Hematopoietic multipotent progenitor cell treated with erythropoietin and hydrocortisone succinate and interleukin-3 and kit ligand, for 15 days (in vitro differentiated cells): Measurements from ENCODE around the gene C7.
"Not testable (repeated sequence)": the region's sequence is repeated elsewhere in the genome, so short reads cannot be mapped to it uniquely, and the experiment has no call there.

Experiments
- DNase-seq: peaks from one replicate; pipeline ENCODE4 v3.0.0-alpha.2; 2015; ENCODE audit warnings: low spot score

Gene C7

DNA sequence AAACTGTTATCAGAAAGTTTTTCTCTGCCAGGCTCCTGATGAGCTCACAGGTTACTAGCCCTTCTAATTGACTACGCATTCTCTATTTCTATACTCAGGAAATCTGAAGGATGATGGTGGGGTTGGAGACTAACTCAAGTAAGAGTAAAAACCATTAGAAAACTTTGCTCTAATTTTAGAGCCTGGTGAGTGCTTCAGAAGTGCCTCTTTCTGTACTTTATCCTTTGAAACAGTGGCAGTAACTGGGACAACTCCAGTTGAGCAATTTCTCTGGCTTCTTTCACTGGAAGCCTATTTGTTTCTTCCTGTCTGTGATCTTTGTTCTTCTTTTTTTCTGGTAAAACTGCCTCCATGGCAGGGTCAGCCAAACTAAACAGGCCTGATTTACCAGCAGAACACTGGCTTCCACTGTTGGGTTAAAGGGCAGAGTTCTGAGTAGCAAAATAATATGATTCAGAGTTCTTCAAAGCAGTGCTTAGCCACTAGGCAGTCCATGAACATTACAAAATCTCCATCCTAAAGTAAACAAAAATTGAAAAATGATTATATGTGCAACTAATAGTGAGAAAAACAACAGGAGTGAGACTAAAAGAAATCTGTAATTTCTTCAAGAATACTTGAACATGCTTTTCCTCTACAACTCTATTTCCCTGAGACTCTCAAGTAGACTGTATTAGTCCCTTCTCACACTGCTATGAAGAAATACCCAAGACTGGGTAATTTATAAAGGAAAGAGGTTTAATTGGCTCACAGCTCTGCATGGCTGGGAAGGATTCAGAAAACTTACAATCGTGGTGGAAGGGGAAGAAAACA, 82.1 kb downstream of the C7 start:
- DNase-seq = no peak

DNA sequence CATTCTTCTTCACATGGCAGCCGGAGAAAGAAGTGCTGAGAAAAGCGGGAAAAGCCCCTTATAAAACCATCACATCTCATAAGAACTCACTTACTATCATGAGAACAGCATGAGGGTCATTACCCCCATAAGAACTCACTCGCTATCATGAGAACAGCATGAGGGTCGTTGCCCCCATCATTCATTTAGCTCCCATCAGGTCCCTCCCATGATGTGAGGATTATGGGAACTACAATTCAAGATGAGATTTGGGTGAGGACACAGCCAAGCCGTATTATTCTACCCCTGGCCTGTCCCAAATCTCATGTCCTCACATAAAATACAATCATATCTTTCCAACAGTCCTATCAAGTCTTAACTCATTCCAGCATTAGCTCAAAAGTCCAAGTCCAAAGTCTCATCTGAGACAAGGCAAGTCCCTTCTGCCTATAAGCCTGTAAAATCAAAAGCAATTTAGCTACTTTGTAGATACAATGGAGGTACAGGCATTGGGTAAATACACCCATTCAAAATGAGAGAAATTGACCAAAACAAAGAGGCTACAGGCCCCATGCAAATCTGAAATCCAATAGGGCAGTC, 82.8 kb downstream of the C7 start:
- no peak for DNase-seq

DNA sequence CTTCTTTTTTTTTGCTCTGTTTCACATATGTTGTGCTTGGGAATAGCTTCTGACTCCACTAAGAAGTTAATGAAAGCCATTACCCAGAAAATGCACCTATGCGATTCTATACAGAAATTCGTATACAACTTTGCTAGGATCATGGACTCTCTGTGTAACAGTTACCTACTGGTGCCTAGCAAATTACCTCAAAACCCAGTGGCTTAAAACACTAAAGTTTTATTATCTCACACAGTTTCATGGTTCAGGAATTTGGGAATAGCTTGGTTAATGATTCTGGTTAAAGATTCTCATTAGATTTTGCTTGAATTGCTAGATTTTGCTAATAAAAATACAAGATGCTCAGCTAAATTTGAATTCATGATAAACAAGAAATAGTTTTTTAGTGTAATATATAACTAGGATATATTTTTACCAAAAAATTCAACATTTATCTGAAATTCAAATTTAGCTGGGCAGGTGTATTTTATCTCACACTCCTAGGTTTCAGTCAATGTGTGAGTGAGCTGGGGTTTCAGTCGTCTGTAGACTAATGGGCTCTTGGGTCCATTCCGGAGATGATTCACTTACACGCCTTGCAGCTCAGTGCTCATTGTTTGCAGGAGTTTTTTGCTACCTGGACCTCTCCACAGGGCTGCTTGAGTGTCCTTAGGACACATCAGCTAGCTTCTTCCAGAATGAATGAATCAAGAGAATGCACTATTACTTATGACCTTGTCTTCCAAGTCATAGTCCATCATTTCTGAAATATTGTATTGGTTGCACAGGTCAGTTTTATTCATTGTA, 86.7 kb downstream of the C7 start:
- DNase-seq = no peak

DNA sequence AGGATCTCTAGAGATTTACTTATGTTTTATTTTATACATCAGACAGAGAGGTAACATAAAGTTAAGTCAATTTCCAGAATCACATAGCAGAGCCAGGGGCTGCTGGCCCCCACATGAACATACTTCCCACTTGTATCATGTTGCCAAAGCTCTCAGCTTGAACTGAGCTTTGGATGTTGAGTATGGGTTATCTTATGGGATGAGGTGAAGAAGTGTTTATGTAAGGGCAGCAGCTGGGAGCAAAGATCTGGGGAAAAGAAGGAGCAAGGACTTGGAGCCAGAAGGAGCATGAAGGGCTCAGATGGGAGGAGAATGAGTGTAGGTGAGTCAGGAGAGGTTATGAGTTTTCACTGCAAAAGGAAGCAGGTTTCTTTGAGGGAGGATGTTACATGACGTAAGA, 89.8 kb downstream of the C7 start:
- no peak for DNase-seq

DNA sequence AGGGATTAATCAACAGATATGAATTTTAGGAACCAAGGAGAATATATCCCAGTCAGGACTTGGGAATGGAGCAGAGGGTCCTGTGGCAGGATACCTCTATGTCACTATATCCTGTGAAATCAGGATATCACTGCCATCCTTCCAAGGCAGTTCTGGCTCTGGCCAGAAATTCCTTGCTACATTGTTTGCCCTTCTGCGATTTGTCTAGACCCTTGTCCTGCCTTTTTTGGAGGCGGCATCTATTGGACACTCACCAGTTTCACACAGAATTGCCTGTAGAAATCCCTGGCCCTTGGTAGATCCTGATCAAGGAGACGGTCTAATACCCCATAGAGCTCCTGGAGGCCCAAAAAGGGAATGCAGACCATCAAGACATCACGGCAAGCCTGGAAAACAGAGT, 90.7 kb downstream of the C7 start:
- no peak for DNase-seq

DNA sequence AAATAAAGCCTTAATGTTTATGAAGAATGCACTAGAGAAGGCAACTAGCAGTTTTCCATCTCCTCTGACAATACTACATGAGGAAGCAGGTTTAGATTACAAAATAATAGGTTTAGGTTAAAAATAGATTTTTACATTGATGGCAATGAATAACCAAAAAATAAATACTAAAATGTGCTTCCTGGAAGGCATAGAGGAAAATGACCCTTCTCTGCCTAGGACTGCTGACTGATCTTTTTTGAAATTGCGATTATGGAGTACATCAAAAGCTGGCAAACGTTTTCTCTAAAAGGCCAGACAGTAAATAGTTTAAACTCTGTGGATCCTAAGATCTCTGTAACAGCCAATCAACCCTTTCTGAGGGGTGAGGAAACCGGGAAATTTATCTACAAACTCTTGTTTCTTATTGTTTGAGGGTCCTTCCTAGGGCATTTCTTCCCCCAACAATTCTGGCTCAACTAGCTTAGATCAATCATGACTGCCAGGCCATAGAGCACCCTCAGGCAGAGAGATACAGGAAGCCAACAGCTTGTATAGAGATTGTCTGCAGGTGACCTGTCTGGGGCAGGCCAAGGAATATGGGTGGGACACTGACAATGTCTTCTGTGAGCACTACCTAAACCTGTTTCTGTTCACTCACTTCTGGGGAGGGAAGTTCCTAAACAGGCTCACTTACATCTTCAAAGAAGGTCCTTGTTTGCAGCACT, 94.5 kb downstream of the C7 start:
- DNase-seq = no peak

DNA sequence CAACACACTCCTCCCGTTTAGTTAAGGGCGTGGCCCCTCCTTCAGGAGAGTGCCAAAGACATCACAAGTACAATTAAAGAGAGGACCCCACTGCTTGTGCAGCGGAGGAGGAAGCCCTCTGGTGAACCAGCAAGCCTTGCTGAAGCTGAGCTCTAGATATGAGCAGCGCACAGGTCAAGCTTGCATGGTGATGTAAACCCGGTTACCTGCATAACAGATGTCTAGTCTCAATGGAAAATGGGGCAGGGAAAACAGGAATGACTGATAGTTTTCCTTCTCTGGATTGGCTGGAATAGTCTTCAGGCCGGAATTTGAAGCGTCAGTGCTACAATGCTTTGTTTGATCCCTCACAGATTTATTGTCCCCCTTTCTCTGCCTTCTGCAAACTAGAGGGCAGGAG, 95.6 kb downstream of the C7 start:
- DNase-seq = no peak

DNA sequence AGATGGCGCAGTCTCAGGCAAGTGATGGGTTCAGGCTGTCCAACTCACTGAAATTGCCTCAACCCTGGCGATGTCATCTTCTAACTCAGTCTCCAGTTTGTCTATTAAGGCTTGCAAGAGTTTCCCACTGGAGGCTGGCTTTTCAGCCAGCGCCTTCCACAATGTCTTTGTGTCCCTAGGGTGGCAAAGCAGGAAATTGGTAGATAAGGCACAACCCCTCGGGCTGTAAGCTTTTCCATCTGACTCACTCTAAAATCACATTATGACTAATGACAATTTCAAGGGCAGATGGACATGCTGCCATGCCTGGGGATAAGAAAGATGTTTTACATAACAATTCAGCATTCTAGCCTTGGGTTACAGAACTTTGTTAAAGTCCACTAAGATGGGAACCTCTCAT, 99.9 kb downstream of the C7 start:
- no peak for DNase-seq

DNA sequence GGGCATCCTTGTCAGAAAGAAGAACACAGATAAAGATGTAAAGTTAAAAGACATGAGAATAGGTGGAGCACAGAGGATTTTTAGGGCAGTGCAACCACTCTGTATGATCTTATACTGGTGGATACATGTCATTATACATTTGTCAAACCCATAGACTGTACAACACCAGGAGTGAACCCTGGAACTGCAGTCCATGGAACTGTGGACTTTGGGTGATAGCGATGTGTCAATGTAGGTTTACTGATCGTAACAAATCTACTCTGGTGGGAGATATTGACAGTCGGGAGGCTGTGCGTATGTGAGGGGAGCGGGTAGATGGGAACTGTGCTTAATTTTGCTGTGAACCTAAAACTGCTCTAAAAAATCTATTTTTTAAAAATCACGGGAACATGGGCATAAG, 101.3 kb downstream of the C7 start:
- DNase-seq = no peak

DNA sequence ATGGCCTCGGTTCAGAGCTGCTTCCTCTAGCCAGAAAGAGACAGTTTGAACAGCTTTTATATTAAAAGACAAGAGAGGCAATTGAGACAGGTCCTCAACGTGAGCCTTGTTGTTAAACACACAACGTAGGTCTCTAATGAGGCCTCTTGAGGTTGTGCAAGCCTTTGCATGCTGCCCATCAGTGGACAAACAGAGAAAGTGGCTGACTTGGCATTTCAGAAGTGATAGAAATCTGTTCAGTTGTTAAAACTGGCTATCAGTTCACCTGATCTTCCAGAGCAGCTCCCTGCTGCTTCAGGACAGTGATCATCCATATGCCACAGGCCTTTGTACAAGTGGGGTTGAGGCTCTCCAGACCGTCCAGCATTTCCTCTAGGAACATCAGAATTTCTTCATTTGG, 103.0 kb downstream of the C7 start:
- DNase-seq = no peak

DNA sequence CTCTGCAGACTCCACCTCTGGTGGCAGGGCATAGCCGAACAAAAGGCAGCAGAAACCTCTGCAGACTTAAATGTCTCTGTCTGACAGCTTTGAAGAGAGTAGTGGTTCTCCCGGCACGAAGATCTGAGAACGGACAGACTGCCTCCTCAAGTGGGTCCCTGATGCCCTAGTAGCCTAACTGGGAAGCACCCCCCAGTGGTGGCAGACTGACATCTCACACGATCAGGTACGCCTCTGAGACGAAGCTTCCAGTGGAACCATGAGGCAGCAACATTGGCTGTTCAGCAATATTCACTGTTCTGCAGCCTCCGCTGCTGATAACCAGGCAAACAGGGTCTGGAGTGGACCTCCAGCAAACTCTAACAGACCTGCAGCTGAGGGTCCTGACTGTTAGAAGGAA, 113.3 kb downstream of the C7 start:
- DNase-seq = not testable (repeated sequence)
